KMS-11 (cell line): ENCODE results near the gene TMTC1.

Experiments used
- H2AFZ ChIP-seq: fragments of 200-600 bp; sonication (generic); 2 replicates; pipeline ENCODE4 v1.6.1; 2016; ENCODE audit warnings: antibody characterized with exemption, mixed run types, low read depth
- H3K27ac ChIP-seq: fragments of 200-600 bp; sonication (generic); 2 replicates; pipeline ENCODE4 v1.6.1; 2016; ENCODE audit warnings: mild to moderate bottlenecking, mixed run types
- H3K27me3 ChIP-seq: fragments of 200-600 bp; sonication (generic); 2 replicates; pipeline ENCODE4 v1.6.1; 2017; ENCODE audit warnings: mild to moderate bottlenecking, low read depth, mixed run types, moderate library complexity; ENCODE audit not compliant: insufficient read depth
- H3K36me3 ChIP-seq: fragments of 200-600 bp; sonication (generic); 2 replicates; pipeline ENCODE4 v1.6.1; 2017; ENCODE audit warnings: mild to moderate bottlenecking, mixed run types; ENCODE audit not compliant: insufficient read depth
- H3K4me1 ChIP-seq: fragments of 200-600 bp; sonication (generic); 2 replicates; pipeline ENCODE4 v1.6.1; 2016; ENCODE audit warnings: mild to moderate bottlenecking, low read depth, mixed run types; ENCODE audit not compliant: poor library complexity, severe bottlenecking
- H3K4me2 ChIP-seq: fragments of 200-600 bp; sonication (generic); 2 replicates; pipeline ENCODE4 v1.7.0; 2016; ENCODE audit warnings: mild to moderate bottlenecking, mixed run types
- H3K4me3 ChIP-seq: fragments of 200-600 bp; sonication (generic); IDR thresholded peaks from 2 replicates; pipeline ENCODE4 v1.6.1; 2017; ENCODE audit warnings: low read depth, low read length, mixed read lengths; ENCODE audit not compliant: insufficient read depth
- H3K79me2 ChIP-seq: fragments of 200-600 bp; sonication (generic); 2 replicates; pipeline ENCODE4 v1.6.1; 2016; ENCODE audit warnings: low read depth, mixed run types; ENCODE audit not compliant: insufficient read depth
- H3K9ac ChIP-seq: fragments of 200-600 bp; sonication (generic); 2 replicates; pipeline ENCODE4 v1.6.1; 2016; ENCODE audit warnings: mild to moderate bottlenecking, mixed run types
- H4K20me1 ChIP-seq: fragments of 200-600 bp; sonication (generic); 2 replicates; pipeline ENCODE4 v1.6.1; 2016; ENCODE audit warnings: mild to moderate bottlenecking, mixed run types; ENCODE audit not compliant: insufficient read depth
- CTCF ChIP-seq: fragments of 200-600 bp; sonication (generic); conservative IDR thresholded peaks from 2 replicates; pipeline ENCODE4 v1.6.1; 2017; ENCODE audit warnings: low read depth, mild to moderate bottlenecking, antibody characterized with exemption, low read length, moderate library complexity, mixed read lengths

Gene TMTC1

GRCh38 chr12:29593001-29593400 lies 190.7 kb downstream of the TMTC1 start:
- Histone ChIP-seq H4K20me1 (no peaks in the 10 kb centered on the region), H3K36me3 (no peaks in the 10 kb centered on the region), H2AFZ (no peak overlapping the region), H3K27me3 (no peaks in the 10 kb centered on the region), H3K4me1 (no peaks in the 10 kb centered on the region), H3K9ac (no peak overlapping the region), H3K79me2 (no peaks in the 10 kb centered on the region), H3K4me2 (no peak overlapping the region), H3K4me3 (no peak overlapping the region), H3K27ac (no peak overlapping the region)
- no peak for TF ChIP-seq CTCF

GRCh38 chr12:29591140-29592020 lies 192.4 kb downstream of the TMTC1 start:
- Histone ChIP-seq H3K9ac (no peak overlapping the region), H3K4me2 (no peak overlapping the region), H3K27ac (no peak overlapping the region), H3K4me1 (no peaks in the 10 kb centered on the region), H2AFZ (no peak overlapping the region), H3K27me3 (no peaks in the 10 kb centered on the region), H4K20me1 (no peaks in the 10 kb centered on the region), H3K36me3 (no peaks in the 10 kb centered on the region), H3K4me3 (no peak overlapping the region), H3K79me2 (no peaks in the 10 kb centered on the region)
- no peak for TF ChIP-seq CTCF

GRCh38 chr12:29589851-29590250 lies 193.9 kb downstream of the TMTC1 start:
- no peak for TF ChIP-seq CTCF
- Histone ChIP-seq H3K4me1 (no peaks in the 10 kb centered on the region), H3K36me3 (no peaks in the 10 kb centered on the region), H3K9ac (no peak overlapping the region), H3K79me2 (no peaks in the 10 kb centered on the region), H3K4me2 (no peak overlapping the region), H4K20me1 (no peaks in the 10 kb centered on the region), H3K4me3 (no peak overlapping the region), H3K27me3 (no peaks in the 10 kb centered on the region), H2AFZ (no peak overlapping the region), H3K27ac (no peak overlapping the region)

GRCh38 chr12:29589286-29589820 lies 194.4 kb downstream of the TMTC1 start:
- no peak for TF ChIP-seq CTCF
- Histone ChIP-seq H4K20me1 (no peaks in the 10 kb centered on the region), H3K27me3 (no peaks in the 10 kb centered on the region), H3K27ac (no peak overlapping the region), H3K36me3 (no peaks in the 10 kb centered on the region), H3K4me2 (no peak overlapping the region), H3K79me2 (no peaks in the 10 kb centered on the region), H3K4me1 (no peaks in the 10 kb centered on the region), H2AFZ (no peak overlapping the region), H3K9ac (no peak overlapping the region), H3K4me3 (no peak overlapping the region)
